Activated CD4-positive, alpha-beta T cell treated with anti-CD3 and anti-CD28 coated beads, Interleukin-2, amount 50 U/mL, for 16 hours (primary cell): ENCODE results near the gene AGK.
"Not testable (repeated sequence)": the region's sequence is repeated elsewhere in the genome, so short reads cannot be mapped to it uniquely, and the experiment has no call there.

Source experiments
- DNase-seq: peaks from one replicate; pipeline ENCODE4 v3.0.0-alpha.2; 2020

The AGK gene

DNA sequence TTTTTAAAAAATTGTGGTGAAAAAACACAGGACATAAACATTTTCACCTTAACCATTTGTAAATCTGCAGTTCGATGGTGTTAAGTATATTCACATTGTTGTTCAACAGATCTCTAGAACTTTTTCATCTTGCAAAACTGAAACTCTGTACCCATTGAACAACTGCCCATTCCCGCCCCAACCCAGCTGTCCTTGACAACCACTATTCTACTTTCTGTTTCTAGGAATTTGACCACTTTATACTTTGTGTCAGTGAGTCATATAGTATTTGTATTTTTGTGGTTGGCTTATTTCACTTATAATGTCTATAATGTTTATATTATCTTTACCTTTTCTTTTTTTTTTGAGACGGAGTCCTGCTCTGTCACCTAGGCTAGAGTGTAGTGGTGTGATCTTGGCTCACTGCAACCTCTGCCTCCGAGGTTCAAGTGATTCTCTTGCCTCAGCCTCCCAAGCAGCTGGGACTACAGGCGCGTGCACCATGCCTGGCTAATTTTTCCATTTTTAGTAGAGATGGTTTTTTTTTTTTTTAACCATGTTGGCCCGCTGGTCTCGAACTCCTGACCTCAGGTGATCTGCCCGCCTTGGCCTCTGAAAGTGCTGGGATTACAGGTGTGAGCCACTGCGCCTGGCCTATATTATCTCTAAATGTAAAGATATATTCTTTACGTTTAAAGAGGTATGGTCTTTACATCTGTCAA, 6.8 kb downstream of the AGK start:
- peak; percentile 59 for DNase-seq

DNA sequence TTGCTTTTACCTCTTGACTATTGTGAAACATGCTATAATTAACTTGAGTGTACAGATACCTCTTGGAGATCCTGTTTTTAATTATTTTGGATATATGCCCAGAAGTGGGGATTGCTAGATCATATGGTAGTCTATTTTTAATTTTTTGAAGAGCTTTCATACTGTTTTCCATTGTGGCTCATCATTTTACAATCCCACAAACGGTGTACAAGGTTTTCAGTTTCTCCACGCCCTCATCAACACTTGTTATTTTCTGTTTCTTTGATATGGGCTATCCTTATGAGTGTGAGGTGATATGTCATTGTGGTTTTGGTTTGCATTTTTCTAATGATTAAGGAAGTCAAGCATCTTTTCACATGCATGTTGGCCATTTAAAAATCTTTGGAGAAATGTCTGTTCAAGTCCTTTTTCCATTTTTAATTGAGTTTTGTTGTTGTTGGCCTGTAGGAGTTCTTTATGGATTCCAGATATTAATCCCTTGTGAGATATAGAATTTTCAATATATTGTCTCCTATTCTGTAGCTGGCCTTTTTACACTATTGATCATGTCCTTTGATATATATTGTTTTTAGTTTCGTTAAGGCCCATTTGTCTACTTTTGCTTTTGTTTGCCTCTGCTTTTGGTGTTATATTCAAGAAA, 7.5 kb downstream of the AGK start:
- DNase-seq: peak; percentile 79

DNA sequence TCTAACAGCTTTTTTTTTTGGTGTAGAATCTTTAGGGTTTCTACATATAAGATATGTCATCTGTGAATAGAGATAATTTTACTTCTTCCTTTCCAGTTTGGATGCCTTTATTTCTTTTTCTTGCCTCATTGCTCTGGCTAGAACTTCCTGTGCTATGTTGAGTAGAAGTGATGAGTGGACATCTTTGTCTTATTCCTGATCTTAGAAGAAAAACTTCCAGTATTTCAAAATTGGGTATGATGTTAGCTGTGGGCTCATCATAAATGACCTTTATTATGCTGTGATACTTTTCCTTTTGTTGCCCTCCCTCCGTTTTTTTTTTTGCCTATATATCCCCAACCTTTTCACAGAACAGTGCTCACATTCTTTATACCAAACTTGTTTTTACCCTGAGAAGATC, 8.8 kb downstream of the AGK start:
- DNase-seq: no peak

DNA sequence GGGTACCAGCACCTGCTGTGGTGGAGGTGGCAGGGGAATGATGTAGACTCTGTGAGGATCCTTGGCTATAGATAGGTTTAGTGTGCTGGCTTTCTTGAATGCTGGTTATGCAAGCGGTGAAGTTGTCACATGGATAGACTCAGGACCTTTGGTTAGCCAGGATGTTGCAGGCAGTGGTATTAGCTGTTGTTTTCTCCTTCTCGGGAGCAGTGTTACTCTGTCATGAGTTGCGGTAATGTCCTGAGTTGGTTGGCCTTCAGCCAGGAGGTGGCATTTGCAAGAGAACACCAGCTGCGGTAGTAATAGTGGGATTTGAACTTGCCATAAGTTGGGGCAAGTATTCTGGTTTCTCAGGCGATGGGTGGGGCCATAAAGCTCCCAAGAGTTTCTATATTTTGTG, 10.8 kb downstream of the AGK start:
- DNase-seq: no peak

- no peak for DNase-seq
These were observed 11.3 kb downstream of the AGK start for GRCh38 chr7:141562543-141562942.

- DNase-seq: no peak
These were observed 11.8 kb downstream of the AGK start for GRCh38 chr7:141562972-141563371.

GRCh38 chr7:141563956-141564623, 12.9 kb downstream of the AGK start:
- DNase-seq: peak; percentile 63

GRCh38 chr7:141567432-141567831, 16.2 kb downstream of the AGK start:
- DNase-seq: no peak

GRCh38 chr7:141568227-141568626, 17.0 kb downstream of the AGK start:
- no peak for DNase-seq

- DNase-seq: no peak
These were observed 19.8 kb downstream of the AGK start for GRCh38 chr7:141571059-141571458.

DNA sequence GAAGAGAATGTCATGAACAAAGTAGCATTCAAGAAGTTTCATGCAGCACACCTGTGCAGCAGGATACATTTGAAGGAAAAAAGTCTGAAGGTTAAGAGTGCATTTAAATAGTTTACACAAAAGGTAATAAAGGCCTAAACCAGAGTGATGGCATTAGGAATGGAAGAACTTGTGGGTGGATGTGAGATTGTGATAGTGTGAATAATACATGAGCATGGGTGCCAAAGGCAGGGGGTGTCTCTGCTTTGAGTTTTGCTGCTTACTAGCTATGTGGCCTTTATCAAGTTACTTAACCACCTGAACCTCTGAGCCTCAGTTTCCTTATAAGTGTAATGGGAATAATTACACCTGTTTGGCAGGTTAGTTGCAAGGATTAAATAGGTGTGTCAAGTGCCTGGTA, 21.0 kb downstream of the AGK start:
- no peak for DNase-seq

GRCh38 chr7:141573511-141573910, 22.3 kb downstream of the AGK start:
- DNase-seq: no peak

- DNase-seq: no peak
These were observed 24.0 kb downstream of the AGK start for GRCh38 chr7:141575164-141575563.

- no peak for DNase-seq
These were observed 24.6 kb downstream of the AGK start for GRCh38 chr7:141575654-141576448.

DNA sequence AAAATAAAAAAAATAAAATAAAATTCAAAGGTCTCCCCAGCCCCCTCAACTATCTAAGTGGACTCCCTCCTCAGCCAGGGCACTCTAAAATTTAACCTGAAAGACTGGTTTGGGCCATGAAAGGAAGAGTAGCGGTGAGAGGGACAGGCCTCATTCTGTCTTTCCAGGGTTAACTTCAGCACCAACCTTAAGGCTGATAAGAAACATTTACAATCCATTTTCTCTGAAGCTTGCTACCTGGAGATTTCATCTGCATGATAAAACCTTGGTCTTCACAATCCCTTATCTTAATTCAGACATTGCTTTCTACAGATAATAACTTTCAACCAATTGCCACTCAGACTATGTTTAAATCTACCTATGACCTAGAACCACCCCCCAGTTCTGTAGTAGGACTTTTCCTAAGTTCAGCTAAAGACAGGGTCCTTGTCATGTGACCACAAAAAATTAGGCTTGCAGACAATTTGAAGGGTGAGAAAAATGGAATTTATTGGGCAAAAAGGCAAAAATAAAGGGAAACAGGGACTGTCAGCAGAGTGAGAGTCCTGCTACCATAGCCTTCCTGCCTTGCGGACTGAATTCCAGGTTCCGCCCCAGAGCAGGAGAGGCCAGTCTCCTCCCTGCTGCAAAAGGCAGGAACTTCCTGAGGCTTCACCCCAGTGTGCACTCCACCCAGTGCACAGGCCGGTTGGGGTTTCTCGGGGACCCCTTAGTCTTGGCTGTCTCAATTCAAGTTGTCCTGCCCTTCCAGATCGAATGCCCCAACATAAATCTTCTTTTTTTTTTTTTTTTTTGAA, 26.0 kb downstream of the AGK start:
- DNase-seq: no peak

DNA sequence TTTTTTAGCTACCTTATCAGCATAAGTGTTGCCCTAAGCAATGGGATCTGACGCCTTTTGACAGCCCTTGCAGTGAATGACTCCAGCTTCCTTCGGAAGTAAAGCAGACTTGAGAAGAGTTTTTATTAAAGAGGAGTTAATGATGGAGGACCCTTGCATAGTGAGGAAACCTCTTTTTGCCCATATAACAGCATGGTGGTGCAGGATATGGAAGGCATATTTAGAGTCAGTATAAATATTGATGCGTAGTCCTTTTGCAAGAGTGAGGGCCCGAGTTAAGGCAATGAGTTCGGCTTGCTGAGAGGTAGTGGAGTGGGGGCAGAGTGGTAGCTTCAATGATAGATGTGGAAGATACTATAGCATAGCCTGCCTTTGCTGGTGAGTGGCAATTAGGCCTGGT, 28.7 kb downstream of the AGK start:
- DNase-seq: not testable (repeated sequence)

DNA sequence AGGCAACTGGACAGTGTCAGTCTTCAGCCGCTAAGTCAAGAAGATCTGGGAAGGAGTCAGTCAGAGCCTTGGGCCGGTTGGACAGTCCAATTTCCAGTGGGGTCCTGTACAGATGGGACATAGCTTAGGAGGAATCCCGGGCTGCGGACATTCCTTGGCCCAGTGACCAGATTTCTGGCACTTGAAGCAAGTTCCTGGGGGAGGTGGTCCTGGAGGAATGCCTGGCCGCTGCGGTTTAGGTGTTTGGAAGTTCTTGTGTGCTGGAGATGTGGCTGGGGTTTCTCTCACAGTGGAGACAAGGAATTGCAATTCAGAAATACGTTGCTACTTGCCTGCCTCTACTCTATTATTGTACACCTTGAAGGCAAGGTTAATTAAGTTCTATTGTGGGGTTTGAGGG, 30.9 kb downstream of the AGK start:
- DNase-seq: not testable (repeated sequence)

DNA sequence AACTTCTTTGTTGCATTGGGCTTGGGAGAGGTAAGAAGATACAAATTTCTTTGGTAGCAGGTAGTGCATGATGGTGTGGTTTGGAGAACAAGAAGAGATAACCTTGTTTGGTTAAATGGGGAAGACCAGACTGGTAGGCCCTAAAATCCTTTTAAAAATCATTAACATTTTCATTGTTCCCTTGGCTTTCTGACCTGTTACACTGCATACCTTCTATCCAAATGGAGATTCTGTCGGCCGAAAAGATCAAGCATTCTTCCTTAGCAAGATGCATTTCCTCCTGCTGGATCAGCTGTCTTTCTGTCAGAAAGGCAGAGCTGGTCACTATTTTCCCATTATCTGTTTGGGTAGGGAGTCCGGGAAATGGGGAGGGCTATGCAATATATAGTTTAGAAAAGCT, 33.7 kb downstream of the AGK start:
- DNase-seq: no peak

DNA sequence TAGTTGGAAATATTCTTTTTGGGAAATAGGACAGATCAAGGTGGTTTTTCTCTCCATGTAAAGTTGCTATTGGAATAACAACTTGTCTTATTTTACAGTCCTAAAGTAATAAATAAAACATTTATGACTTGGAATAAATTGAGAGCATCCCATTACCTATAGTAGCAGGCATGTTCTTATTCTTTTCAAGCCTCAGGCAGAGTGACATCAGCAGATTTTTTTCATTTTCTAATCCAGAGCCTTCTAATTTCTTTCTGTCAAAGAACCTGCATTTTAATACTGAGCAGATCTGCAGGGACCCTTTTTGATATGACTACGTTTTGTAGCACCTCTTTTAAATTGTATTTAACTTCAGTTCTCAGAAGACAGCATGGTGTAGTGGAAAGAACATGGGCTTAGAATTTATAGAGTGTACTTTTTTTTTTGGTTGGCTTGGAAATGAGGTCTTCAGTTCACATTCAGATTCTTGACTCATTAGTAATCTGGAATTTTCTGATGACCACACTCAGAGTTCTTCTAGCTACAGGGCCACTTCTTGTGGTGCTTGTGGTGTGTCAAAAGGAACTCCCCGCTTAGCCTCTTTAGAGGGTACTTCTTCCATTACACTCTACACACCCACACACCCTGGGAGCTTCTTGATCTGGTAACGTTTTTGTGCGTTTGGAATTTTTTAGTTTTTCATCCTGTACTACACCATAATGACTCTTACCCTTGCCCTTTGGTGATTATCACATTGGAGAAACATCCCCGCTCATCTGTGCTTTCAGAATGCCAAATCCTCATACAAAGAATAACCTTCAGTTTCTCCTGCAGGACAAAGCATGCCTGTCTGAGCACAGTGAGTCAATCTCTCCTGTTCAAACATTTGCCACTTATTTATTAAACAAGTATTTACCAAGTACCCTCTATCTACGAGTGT, 34.6 kb downstream of the AGK start:
- DNase-seq: peak; percentile 39

DNA sequence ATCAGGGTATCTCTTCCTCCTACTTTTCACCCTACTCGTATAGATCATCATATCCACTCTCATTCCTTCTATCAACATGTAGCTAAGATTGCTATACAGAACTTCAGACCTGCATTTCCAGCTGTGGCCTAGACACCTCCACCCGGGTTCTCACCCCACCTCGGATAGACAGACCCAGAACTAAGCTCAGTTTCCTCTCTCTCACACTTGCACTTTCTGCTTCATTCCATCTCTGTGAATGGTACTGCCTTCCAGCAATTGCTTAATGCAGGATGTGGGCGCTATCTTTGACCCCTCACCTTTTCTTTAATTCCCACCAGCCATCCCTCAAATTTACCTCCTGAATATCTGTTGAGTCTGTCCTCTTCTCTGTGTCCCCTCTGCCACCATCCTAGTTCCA, 35.7 kb downstream of the AGK start:
- DNase-seq: no peak

DNA sequence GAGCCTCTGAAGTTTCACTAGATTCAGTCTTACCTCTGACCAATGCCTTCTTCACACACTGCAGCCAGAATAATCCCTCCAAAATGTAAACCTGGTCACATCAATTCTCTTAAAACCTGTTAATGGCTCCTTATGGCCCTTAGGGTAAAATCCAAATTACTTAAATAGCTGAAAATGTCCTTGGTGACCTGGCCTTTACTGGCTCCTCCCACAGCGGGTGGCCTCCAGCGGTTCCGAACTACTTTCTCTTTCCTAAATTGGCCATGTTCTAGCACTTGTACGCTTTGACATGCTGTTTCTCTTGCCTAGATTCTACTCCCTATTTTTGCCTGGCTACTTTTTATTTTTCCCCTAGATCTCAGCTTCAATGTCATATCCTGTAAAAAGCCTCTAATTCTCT, 36.1 kb downstream of the AGK start:
- no peak for DNase-seq

- no peak for DNase-seq
These were observed 37.7 kb downstream of the AGK start for GRCh38 chr7:141588912-141589311.
